GM12891 (cell line): Measurements from ENCODE around the gene TEX19.

Source experiments
- POLR2A ChIP-seq: IDR thresholded peaks from 2 replicates; pipeline ENCODE4 v1.6.1; 2011; ENCODE audit warnings: low read depth, low read length, control low read depth
- POLR2AphosphoS5 ChIP-seq: IDR thresholded peaks from 2 replicates; pipeline ENCODE4 v1.6.1; 2011; ENCODE audit warnings: low read depth, low read length, control low read depth

DNA sequence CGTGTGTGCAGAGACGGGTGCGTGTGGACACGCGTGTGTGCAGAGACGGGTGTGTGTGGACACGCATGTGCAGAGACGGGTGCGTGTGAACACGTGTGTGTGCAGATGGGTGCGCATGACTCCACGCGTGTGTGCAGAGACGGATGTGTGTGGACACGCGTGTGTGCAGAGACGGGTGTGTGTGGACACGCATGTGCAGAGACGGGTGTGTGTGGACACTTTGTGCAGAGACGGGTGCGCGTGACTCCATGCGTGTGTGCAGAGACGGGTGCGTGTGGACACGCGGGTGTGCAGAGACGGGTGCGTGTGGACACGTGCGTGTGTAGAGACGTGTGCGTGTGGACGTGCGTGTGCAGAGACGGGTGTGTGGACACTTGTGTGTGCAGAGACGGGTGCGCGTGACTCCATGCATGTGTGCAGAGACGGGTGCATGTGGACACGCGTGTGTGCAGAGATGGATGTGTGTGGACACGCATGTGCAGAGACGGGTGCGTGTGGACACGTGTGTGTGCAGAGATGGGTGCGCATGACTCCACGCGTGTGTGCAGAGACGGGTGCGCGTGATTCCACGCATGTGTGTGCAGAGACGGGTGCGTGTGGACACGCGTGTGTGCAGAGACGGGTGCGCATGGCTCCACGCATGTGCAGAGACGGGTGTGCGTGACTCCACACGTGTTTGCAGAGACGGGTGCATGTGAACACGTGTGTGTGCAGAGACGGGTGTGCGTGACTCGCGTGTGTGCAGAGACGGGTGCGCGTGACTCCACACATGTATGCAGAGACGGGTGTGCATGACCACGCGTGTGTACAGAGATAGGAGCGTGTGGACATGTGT is 40.1 kb upstream of the TEX19 start:
- TF ChIP-seq POLR2A = no peak
- TF ChIP-seq POLR2AphosphoS5 = no peak
